ENCODE results near the gene GOLGA8S. TPM values are rescaled to one million over a fixed set of nuclear protein-coding genes. Genes with fewer than 3 reads are reported as not detected.
"Not testable (repeated sequence)": the region's sequence is repeated elsewhere in the genome, so short reads cannot be mapped to it uniquely, and the experiment has no call there.

Gene GOLGA8S
- total RNA-seq: 0.20 TPM
- long read RNA-seq: 0 reads

GRCh38 chr15:23354448-23354847 lies at the start of gene GOLGA8S:
Gene GOLGA8S (plus strand): TSS chr15:23354748. CDS start chr15:23354810, 62 bp downstream.
- H3K4me1 ChIP-seq; intact Hi-C loops (cut with DNase I); DNase-seq: not testable (repeated sequence)

GRCh38 chr15:23304805-23305204 lies 49.7 kb upstream of the GOLGA8S start:
- H3K36me3 ChIP-seq; H3K27ac ChIP-seq; H3K27me3 ChIP-seq; H3K4me1 ChIP-seq; ATAC-seq; DNase-seq; H3K9me3 ChIP-seq; intact Hi-C loops (cut with DNase I): not testable (repeated sequence)
- H3K4me3 ChIP-seq: peak overlapping the region; percentile 39

More at GRCh38 chr15:23354448-23354847, at the start of gene GOLGA8S:
- ATAC-seq, H3K4me3 ChIP-seq, H3K9me3 ChIP-seq, H3K27ac ChIP-seq, H3K36me3 ChIP-seq, H3K27me3 ChIP-seq: not testable (repeated sequence)

- H3K4me1 ChIP-seq; H3K4me3 ChIP-seq; H3K36me3 ChIP-seq; DNase-seq; intact Hi-C loops (cut with DNase I); H3K9me3 ChIP-seq; H3K27ac ChIP-seq; ATAC-seq; H3K27me3 ChIP-seq: not testable (repeated sequence)
These were observed 48.6 kb upstream of the GOLGA8S start for GRCh38 chr15:23305921-23306320.

GRCh38 chr15:23311233-23311632 lies 43.3 kb upstream of the GOLGA8S start:
- H3K27me3 ChIP-seq; DNase-seq; H3K27ac ChIP-seq; H3K4me3 ChIP-seq; H3K4me1 ChIP-seq; intact Hi-C loops (cut with DNase I); H3K36me3 ChIP-seq; H3K9me3 ChIP-seq; ATAC-seq: not testable (repeated sequence)

GRCh38 chr15:23334096-23334495 lies 20.5 kb upstream of the GOLGA8S start, which contains the start of gene GOLGA6L26:
Gene GOLGA6L26 (minus strand): TSS chr15:23334196. CDS start chr15:23334135, 61 bp downstream.
- not testable (repeated sequence) for ATAC-seq

GRCh38 chr15:23362622-23363021 lies 8.1 kb downstream of the GOLGA8S start:
- ATAC-seq; H3K27me3 ChIP-seq; intact Hi-C loops (cut with DNase I); H3K9me3 ChIP-seq; H3K4me1 ChIP-seq; H3K27ac ChIP-seq; H3K4me3 ChIP-seq; DNase-seq; H3K36me3 ChIP-seq: not testable (repeated sequence)

More at GRCh38 chr15:23334096-23334495, 20.5 kb upstream of the GOLGA8S start, which contains the start of gene GOLGA6L26:
- H3K4me1 ChIP-seq; H3K9me3 ChIP-seq; H3K36me3 ChIP-seq; H3K4me3 ChIP-seq; H3K27me3 ChIP-seq; H3K27ac ChIP-seq; DNase-seq; intact Hi-C loops (cut with DNase I): not testable (repeated sequence)

- H3K4me3 ChIP-seq; H3K36me3 ChIP-seq; intact Hi-C loops (cut with DNase I); DNase-seq; H3K9me3 ChIP-seq; H3K27me3 ChIP-seq; ATAC-seq; H3K4me1 ChIP-seq; H3K27ac ChIP-seq: not testable (repeated sequence)
These were observed 9.7 kb downstream of the GOLGA8S start for GRCh38 chr15:23364261-23364660.

- H3K27me3 ChIP-seq: no peaks in the 10 kb centered on the region
- intact Hi-C loops (cut with DNase I): no loop called here
- ATAC-seq: no peak
- no peak overlapping the region for H3K4me3 ChIP-seq
- no peak overlapping the region for H3K27ac ChIP-seq
- H3K4me1 ChIP-seq: no peaks in the 10 kb centered on the region
- H3K9me3 ChIP-seq: no peaks in the 10 kb centered on the region
- no peak for TF ChIP-seq CTCF (IDR thresholded peaks at IDR 0.05)
- H3K36me3 ChIP-seq: no peaks in the 10 kb centered on the region
- no peak for DNase-seq
These were observed 16.0 kb downstream of the GOLGA8S start for GRCh38 chr15:23370578-23370977.

- intact Hi-C loops (cut with DNase I): not testable (repeated sequence)
These were observed 16.6 kb downstream of the GOLGA8S start for GRCh38 chr15:23371134-23371533.

GRCh38 chr15:23371868-23372267 lies 17.3 kb downstream of the GOLGA8S start:
- H3K4me3 ChIP-seq; intact Hi-C loops (cut with DNase I); DNase-seq; H3K4me1 ChIP-seq; H3K27ac ChIP-seq; H3K36me3 ChIP-seq; H3K9me3 ChIP-seq; H3K27me3 ChIP-seq; ATAC-seq: not testable (repeated sequence)

More at GRCh38 chr15:23371134-23371533, 16.6 kb downstream of the GOLGA8S start:
- not testable (repeated sequence) for H3K27me3 ChIP-seq, H3K36me3 ChIP-seq, H3K4me1 ChIP-seq, H3K4me3 ChIP-seq, ATAC-seq, H3K9me3 ChIP-seq, H3K27ac ChIP-seq, DNase-seq
